Measurements from ENCODE around the gene PSMD13.

PSMD13 gene

DNA sequence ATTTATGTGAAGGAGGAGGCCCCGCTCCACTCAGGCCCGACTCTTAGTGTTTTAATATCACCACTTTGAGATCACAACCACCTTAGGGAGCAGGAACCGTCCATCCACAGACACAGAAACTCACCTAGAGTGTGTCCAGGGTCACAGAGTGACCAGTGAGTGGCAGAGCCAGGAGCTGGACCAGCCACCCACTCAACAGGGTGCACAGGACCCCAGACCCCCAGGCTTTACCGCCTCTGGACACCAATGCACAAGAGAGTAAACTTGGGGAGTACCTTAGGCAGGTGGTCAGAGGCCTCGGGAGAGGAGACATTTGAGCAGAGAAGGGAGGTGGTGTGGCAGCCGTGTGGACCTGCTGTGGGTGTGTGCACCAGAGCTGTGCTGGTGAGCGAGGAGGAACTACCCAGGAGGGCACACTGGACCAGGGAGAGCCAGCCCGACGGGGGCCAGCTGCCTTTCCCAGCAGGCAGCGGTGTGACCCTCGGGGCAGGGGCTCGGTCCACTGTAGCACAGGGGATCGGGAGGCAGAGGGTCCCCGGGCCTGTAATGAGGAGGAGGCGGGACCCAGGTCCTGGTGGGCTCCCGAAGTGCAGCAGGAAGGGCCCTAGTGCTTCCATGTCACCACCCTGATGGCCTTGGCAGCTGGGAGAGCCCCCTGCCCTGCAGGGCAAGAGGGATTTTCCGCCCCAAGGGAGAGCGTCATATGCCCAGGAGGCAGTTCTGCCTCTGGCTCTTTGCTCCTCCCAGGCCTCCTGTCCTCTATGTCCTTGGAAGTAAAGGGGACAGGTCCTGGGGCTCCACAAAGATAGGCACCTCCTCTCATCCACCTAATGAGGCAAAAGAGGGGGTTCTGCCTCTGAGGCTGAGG lies 33.9 kb downstream of the PSMD13 start:
- TF ChIP-seq FOXP2 (optimal IDR thresholded peaks at IDR 0.05; ENCODE audit: borderline replicate concordance, extremely low read depth, extremely low read length, insufficient read depth) = no peak
- TF ChIP-seq, protein P1, sequence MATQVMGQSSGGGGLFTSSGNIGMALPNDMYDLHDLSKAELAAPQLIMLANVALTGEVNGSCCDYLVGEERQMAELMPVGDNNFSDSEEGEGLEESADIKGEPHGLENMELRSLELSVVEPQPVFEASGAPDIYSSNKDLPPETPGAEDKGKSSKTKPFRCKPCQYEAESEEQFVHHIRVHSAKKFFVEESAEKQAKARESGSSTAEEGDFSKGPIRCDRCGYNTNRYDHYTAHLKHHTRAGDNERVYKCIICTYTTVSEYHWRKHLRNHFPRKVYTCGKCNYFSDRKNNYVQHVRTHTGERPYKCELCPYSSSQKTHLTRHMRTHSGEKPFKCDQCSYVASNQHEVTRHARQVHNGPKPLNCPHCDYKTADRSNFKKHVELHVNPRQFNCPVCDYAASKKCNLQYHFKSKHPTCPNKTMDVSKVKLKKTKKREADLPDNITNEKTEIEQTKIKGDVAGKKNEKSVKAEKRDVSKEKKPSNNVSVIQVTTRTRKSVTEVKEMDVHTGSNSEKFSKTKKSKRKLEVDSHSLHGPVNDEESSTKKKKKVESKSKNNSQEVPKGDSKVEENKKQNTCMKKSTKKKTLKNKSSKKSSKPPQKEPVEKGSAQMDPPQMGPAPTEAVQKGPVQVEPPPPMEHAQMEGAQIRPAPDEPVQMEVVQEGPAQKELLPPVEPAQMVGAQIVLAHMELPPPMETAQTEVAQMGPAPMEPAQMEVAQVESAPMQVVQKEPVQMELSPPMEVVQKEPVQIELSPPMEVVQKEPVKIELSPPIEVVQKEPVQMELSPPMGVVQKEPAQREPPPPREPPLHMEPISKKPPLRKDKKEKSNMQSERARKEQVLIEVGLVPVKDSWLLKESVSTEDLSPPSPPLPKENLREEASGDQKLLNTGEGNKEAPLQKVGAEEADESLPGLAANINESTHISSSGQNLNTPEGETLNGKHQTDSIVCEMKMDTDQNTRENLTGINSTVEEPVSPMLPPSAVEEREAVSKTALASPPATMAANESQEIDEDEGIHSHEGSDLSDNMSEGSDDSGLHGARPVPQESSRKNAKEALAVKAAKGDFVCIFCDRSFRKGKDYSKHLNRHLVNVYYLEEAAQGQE (IDR thresholded peaks at IDR 0.05; ENCODE audit: insufficient read depth in 1 of 2, low read depth in 2 of 2, low read length in 2 of 2) = no peak
- no peak for TF ChIP-seq TAF1 (IDR thresholded peaks at IDR 0.05; ENCODE audit: borderline replicate concordance, insufficient read depth, low read length)
- TF ChIP-seq SIN3A (IDR thresholded peaks at IDR 0.05; ENCODE audit: borderline replicate concordance, insufficient read depth, low read length) = no peak
- TF ChIP-seq POLR2AphosphoS5 (IDR thresholded peaks at IDR 0.05; ENCODE audit: low read depth, low read length) = no peak

DNA sequence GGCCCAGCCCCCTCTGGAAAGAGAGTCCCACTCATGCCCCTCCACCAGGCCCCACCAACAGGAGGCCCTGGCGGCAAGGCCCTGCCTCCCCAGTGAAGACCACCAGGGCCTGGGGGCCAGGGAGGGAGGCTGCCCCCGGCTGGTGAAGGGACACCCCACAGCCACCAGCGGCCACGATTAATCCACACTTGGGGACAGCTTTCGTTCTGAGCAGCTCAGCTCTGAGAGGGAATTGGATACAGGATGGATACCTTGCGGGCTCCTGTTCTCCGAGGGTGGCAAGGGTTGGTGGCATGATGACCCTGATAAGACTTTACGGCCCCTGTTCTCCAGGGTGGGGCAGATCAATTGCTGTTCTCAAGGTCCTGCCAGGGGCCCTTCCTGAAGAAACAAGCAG lies 34.5 kb downstream of the PSMD13 start:
- no peak for TF ChIP-seq POLR2AphosphoS5 (IDR thresholded peaks at IDR 0.05; ENCODE audit: low read depth, low read length)
- TF ChIP-seq, protein P1 (IDR thresholded peaks at IDR 0.05; ENCODE audit: insufficient read depth in 1 of 2, low read depth in 2 of 2, low read length in 2 of 2) = no peak
- TF ChIP-seq SIN3A (IDR thresholded peaks at IDR 0.05; ENCODE audit: borderline replicate concordance, insufficient read depth, low read length) = no peak
- TF ChIP-seq TAF1 (IDR thresholded peaks at IDR 0.05; ENCODE audit: borderline replicate concordance, insufficient read depth, low read length) = no peak
- TF ChIP-seq FOXP2 (optimal IDR thresholded peaks at IDR 0.05; ENCODE audit: borderline replicate concordance, extremely low read depth, extremely low read length, insufficient read depth) = no peak

DNA sequence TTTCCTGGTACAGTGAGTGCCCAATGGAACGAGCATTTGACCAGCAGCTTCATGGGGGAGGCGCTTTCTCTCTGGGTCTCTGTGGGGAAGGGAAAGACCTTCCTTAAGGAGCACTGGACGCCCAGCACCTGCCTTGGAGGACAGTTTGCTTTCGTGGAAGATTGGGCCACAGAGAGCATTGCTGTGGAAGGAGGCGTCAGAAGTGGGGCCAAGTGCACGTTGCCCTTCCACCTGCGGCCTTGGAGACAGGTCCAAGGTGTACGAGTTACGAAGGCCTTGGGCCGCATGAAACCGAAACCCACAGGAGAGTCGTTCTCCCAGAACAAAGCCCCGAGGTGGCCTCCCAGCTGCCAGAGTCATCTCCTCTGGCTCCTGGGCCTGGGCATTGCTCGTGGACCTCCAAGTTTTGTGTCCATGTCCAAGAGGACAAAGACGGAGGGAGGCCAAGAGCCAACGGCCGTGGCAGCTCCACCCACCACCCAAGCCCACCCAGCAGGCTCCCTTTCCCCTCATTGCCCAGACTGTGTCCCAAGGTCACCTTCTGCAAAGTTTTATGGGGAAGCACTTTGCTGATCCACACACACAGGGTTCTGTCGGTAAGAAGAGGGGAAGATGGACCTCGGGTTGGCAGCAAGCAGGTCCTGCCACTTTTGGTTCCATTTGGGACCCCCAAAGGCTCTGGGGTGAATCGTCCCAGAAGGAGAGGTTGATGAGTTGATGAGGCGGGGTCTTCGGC lies 35.6 kb downstream of the PSMD13 start:
- TF ChIP-seq, protein P1 (IDR thresholded peaks at IDR 0.05; ENCODE audit: insufficient read depth in 1 of 2, low read depth in 2 of 2, low read length in 2 of 2) = no peak
- TF ChIP-seq POLR2AphosphoS5 (IDR thresholded peaks at IDR 0.05; ENCODE audit: low read depth, low read length) = no peak

DNA sequence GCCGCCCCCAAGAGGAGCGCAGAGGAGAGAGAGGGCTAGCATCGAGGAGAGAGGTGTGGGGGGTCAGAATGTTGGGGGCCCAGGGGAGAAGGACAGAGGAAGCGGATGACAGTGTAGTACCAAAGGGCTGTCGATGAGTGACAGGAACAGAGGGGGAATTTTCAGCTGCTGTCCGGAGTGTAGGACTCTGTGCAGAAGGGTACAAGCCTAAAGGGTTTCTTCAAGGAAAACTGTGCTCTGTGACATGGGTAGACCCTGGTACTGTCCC lies 36.1 kb downstream of the PSMD13 start:
- TF ChIP-seq SIN3A (IDR thresholded peaks at IDR 0.05; ENCODE audit: borderline replicate concordance, insufficient read depth, low read length) (no peak), POLR2AphosphoS5 (IDR thresholded peaks at IDR 0.05; ENCODE audit: low read depth, low read length) (no peak), FOXP2 (optimal IDR thresholded peaks at IDR 0.05; ENCODE audit: borderline replicate concordance, extremely low read depth, extremely low read length, insufficient read depth) (no peak), TAF1 (IDR thresholded peaks at IDR 0.05; ENCODE audit: borderline replicate concordance, insufficient read depth, low read length) (no peak)
- TF ChIP-seq, protein P1 (IDR thresholded peaks at IDR 0.05; ENCODE audit: insufficient read depth in 1 of 2, low read depth in 2 of 2, low read length in 2 of 2) = no peak
